ENCODE measurements around the gene ZNF70.
"Not testable (repeated sequence)": the region's sequence is repeated elsewhere in the genome, so short reads cannot be mapped to it uniquely, and the experiment has no call there.

Gene ZNF70

DNA sequence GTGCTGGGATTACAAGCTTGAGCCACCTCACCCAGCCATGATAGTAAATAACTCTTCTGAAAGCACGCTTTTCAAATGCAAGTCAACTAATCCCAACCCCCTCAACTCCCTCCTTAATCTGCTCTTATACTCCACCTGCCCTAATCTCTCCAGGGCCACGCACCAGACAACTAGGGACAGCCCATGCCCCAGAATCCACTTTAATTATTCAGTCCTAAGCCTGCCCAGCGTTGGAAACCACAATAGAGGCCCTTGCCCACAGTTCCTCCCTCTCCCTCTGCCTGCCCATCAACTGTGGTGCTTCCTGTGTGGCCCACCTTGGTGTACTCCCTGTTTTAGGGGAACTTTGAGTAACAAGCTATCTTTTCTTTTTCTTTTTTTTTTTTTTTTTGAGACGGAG, 6.0 kb upstream of the ZNF70 start:
- no peak for DNase-seq (ENCODE audit: low spot score)

DNA sequence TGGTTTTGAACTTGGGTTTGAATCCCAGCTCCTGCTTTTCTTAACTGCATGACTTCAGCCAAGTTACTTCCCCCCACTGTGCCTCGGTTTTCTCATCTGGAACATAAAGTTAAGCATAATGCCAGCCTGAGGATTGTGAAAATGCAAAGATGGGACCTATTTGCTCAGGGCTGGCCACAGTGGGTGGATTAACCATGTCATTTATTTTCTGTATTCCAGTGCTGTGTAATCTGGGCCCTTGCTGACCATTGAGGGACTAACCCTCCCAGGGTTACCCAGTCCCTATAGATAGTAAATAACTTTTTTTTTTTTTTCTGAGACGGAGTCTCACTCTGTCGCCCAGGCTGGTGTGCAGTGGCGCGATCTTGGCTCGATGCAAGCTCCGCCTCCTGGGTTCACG, 4.8 kb upstream of the ZNF70 start:
- no peak for DNase-seq (ENCODE audit: low spot score)

DNA sequence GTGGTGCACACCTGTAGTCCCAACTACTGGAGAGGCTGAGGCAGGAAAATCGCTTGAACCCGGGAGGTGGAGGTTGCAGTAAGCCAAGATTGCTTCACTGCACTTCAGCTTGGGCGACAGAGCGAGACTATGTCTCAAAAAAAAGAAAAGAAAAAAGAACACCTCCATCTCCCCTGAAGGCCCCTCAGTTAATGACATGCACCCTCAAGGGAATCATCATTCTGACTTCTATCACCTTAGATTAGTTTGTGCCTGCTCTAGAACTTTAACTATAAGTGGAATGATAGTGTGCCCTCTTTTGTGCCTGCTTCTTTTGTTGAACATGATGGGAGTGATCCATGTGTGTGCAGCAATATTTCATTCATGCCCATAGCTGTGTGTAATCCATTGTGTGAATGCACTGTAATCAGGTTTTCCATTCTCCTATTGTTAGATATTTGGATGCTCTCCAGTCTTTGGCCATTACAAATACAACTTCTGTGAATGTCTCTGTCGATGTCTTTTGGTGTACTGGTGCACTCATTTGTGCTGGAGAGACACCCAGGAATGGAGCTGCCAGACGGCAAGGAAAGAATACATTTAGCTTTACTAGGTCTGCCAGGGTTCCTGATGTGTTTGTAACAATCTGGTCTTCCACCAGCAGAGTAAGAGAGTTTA, 4.2 kb upstream of the ZNF70 start:
- no peak for DNase-seq (ENCODE audit: low spot score)

DNA sequence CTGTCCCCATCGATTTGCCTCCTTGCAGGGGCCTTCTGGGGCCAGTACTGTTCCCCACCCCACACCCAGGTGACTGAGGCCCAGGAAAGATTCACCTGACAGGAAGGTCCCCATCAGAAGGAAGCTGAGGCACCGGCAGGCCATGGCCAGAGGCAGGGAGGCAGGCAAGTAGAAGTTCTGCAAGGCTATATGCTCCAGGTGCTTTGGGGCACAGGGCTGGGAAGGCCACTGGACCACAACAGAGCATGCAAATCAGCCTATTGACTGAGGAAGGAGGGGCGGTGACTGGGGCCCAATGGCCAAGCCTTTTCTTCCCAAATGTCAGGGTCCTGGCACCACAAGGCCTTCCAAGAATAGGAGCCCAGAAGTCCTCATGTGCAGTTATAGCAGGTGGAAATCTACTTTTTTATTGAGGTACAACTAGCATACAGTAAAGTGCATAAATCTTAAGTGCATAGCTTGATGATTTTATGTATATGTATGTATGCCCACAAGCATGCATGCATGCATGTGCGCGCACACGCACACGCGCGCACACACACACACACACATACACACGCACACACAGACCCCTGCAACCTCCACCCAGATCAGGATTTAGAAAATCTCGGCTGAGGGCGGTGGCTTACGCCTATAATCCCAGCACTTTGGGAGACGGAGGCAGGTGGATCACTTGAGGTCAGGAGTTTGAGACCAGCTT, 3.5 kb upstream of the ZNF70 start, which contains the start of gene VPREB3:
Gene VPREB3 (minus strand): TSS at position 206 of the 700 bp plus-strand sequence. CDS start 62 bp downstream, at position 144.
- no peak for DNase-seq (ENCODE audit: low spot score)

DNA sequence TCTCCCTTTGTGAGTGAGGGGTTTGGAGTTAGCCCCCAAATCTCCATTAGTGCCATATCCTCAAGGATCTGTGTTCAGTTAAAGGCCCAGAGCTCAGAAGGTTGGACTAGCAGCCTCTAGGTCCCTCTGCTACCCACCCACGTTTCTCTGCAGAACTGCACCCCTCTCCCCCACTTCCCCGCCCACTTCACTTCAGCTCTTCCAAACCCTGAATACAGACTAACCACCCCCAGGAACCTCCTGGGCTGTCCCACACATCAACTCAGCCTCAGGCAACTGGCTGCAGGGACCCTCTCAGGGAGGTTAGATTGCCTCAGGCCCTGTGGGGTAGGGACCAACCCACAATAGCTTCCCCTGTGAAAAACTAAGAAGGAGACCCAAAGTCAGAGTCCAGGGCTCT, 2.5 kb upstream of the ZNF70 start:
- DNase-seq (ENCODE audit: low spot score): no peak

DNA sequence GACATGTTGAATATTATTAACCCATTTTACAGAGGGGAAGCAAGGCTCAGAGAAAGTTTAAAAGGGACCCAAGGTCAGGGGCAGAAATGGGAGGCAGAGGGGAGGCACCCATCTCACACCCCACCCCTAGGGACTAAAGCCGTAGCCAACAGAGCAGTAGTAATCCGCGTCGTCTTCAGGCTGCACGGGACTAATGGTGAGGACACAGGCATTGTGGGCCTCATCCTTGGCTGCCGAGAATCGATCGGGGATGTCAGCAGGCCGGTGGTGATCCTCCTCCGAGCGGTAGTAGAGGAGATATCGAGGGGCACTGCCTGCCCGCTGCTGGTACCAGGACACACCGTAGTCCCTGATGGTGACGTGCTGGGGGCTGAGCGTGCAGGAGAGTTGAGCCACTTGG, 1.8 kb upstream of the ZNF70 start:
- DNase-seq (ENCODE audit: low spot score): no peak

DNA sequence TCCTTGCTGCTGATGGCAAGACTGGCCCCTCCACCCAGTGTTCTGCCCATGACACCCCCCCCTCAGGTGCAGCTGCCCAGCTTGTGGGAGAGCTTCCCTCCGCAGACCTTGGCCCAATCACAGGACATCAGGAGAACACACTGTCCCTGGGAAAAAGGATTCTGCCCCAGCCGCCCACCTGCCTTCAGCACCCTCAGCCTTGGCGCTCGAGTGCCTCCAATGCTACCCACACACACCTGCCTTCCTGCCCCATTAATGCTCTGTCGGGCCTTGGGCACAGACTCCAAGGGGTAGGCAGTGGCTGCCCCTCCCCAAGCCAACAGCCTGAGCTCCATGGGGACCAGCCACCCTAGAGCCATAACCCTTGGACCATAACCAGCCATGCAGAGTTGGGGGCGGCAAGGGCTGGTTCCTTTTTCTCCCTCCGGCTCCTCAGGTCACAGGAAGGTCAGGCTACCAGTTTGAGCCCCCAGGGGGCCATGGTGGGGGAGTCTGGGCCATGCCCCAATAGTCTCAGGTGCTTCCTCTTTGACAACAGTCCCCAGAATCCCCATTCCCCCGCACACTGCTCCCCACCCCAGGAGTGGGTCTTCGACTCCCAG, 1.3 kb upstream of the ZNF70 start:
- no peak for DNase-seq (ENCODE audit: low spot score)

DNA sequence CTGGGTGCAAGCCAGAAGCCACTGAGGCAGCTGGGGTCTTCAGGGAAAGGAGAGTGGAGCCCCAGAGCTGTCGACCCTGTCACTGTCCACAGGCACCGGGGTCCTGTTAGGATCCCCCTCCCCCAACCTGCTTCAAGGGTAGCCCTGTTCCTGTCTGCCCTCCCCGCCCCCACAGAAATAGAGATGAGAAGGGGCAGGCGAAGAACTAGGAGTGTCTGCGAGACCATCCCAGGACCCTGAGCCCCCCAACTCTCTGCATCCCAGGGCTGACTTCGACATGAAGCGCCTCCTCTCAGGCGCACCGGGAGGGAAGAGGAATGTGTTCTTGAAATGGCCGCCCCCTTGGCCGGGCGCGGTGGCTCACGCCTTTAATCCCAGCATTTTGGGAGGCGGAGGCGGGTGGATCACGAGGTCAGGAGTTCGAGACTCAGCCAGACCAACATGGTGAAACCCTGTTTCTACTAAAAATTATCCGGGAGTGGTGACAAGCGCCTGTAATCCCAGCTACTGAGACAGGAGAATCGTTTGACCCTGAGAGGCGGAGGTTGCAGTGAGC, 607 bp upstream of the ZNF70 start:
- DNase-seq (ENCODE audit: low spot score): no peak

DNA sequence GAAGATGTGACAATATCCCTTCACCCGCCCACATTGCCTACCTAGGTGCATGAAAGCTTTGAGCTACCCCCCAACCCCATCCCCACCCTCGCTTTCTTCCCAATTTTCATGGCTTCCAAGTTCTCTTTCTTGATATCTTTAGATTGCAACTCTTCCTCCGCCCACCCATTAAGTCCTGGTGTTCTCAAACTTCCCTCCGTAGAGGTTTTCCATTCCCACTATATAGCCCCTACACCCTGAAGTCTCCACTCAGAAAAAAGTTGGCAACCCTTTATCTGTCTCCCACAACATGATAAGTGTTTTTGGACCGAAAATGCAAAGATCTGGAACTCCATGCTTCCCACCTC, 572 bp downstream of the ZNF70 start:
- DNase-seq (ENCODE audit: low spot score): no peak

DNA sequence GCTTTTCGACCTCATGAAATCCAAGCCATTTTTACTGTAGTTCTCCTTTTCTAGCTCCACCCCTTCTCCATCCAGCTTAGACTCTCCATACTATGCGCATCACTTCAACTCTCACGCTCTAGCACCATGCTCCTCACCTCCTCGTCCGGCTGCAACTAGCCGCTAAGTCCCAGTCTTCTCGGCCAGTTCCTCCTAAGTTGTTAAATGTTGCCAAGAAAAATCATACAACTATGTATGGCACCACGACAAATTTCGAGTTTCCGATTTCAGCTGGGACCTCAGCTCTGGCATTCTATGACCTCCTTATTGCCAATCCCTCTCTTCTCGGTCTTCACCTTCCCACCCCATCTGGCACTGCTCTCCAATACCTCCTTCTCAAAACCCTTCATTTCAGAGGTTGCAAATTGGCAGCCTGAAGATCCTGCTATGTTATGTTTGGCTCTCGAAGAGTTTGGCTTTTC, 1.0 kb downstream of the ZNF70 start:
- DNase-seq (ENCODE audit: low spot score): no peak

DNA sequence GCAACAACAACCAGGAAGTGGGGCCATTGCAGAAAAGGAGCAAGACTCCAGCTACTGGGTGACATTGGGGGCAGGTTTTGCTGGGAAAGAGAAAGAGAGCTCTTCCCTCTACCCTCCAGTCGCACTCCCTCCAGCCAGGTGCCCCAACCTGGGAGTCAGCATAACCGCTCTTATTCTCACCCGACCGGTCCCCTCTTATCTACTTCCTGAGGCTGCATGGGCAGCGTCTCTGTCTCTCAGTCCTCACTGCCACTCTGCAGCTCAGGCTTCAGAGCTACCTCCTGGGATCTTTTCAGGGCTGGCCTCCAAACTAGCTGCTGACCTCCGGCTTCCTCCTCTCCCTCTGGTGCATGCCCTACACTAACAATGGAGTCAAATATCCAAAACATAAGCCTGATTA, 5.1 kb downstream of the ZNF70 start:
- no peak for DNase-seq (ENCODE audit: low spot score)

DNA sequence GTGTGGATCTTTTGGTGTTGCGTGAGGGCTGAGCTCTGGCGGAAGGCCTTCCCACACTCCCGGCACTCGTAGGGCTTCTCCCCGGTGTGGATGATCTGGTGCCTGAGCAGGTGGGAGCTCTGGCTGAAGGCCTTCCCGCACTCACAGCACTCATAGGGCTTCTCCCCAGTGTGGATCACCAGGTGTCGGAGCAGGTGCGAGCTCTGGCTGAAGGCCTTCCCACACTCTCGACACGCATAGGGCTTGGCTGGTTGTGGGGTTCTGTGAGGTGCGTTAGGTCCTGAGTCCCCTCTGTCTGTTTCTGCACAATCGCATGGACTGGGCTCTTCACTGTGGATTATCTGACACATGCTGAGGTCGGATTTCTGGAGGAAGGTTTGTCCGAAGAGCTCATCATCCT, 6.4 kb downstream of the ZNF70 start:
- DNase-seq (ENCODE audit: low spot score): no peak

DNA sequence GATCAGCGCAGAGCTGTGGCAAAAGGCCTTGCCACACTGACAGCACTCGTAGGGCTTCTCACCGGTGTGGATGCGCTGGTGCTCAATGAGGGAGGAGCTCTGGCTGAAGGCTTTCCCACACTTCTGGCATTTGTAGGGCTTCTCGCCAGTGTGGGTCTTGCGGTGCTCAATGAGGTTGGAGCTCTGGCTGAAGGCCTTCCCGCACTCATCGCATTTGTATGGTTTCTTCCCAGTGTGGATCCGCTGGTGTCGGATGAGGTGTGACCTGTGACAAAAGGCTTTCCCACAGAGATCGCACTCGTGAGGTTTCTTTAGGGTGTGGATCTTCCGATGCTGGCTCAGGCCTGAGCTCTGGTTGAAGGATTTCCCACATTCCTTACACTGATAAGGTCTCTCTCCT, 6.9 kb downstream of the ZNF70 start:
- no peak for DNase-seq (ENCODE audit: low spot score)

DNA sequence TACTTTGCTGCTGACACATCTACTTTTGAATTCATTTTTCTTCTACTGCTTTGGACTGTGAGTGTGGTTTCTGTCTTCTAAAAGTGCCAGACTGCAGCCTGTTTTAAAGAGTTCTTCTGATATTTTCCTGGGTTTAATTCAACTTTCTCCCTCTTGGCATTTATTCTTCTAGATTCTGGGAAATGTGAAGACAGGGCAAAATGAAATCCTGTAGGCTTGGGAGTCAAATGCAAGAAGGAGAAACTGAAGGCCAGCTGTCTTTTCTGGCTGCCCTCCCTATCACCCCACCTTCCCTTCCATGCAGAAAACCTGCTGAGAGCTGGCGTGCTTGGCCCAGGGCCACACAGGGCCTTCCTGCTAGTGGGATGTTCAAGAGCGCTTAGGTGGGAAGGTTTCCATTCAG, 7.6 kb downstream of the ZNF70 start:
- DNase-seq (ENCODE audit: low spot score): no peak

DNA sequence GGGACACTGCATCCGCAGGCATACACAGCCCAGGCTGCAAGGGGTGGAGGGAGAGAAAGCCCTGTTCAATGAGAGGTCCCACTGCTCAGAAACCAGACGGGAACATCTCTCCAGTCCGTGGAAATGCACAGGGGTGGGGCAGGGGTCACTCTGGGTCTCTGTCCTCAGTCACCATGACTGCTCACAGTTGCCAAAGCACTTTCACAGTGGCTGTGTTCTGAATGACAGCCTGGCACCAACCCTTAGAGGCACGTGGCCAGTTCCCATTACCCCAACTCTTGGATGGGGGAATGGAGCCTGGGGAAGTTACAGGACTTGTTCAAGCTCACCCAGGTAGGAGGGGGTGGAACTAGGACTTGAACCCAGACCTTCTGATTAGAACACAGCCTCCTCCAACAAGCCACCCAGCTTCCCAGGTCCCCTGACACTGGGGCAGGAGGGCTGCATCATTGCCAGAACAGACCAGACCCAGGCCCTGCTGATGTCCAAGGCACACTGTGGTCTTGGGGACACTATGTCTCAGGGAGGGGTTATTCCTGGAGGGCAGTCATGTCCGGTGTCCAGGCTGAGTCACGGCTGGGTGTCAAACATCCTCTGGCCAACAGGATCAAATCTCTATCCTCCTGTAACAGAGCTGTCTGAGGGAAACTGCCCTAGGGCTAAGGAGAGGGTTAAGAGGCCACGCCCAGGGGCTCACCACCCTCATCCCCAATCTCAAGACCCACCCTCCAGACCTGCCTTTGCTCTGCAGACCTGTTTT, 8.2 kb downstream of the ZNF70 start:
- DNase-seq (ENCODE audit: low spot score): no peak

DNA sequence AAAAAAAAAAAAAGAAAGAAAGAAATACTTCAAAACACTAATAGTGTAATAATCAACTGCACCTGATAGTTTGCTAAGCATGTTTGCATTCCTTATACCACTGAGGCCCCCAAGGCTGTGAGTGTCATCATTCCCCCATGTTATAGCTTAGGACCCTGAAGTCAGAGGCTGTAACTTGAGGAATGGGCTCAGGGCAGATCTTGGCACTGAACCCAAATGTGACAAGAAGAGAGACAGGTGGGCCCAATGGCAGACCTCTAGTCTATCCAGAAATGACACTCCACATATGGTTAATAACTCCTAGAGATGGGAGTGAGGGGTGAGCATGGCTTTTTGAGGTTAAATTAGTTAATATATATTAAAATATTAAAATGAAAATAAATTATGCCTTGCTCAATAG, 13.2 kb downstream of the ZNF70 start:
- DNase-seq (ENCODE audit: low spot score): no peak

DNA sequence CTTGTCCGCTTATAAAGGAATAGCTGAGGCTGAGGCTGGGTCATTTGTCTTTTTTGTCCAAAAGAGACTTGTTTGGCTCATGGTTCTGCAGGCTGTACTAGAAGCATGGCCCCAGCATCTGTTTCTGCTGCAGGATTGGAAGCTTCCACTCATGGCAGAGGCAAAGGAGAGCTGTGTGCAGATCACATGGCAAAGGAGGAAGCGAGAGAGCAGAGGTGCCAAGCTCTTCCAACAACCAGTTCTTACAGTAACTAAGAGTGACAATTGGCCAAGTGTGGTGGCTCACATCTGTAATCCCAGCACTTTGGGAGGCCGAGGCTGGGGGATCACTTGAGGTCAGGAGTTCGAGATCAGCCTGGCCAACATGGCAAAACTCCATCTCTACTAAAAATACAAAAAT, 22.8 kb downstream of the ZNF70 start:
- not testable (repeated sequence) for DNase-seq (ENCODE audit: low spot score)

DNA sequence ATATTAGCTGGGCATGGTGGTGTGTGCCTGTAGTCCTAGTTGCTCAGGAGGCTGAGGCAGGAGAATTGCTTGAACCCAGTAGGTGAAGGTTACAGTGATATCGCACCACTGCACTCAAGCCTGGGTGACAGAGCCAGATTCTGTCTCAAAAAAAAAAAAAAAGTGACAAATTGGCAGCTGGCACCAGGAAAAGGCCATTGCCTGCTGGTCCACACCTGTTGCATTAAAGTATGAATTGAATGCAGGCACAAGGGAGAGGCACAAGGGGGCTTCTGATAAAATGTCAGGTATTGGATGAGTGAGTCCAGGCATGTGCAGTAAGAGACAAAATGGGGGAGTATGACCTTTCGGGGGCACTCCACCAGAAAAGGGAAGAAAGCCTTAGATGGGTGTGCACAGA, 28.2 kb downstream of the ZNF70 start:
- no peak for DNase-seq (ENCODE audit: low spot score)

DNA sequence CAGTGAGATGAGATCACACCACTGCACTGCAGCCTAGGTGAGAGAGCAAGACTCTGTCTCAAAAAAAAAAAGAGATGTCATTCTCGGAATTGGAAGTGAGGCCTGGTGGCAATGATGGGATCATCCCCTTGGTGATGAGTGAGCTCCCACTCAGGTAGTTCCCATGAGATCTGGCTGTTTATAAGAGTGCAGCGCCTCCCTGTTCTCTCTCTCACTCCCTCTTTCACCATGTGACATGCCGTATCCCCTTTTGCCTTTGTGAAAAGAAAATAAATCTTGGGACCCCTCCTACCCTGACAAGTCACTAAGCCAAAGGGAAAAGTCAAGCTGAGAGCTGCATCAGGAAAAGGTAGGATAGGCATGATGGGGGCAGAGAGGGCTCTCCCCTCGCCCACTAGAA, 28.8 kb downstream of the ZNF70 start:
- DNase-seq (ENCODE audit: low spot score): no peak

DNA sequence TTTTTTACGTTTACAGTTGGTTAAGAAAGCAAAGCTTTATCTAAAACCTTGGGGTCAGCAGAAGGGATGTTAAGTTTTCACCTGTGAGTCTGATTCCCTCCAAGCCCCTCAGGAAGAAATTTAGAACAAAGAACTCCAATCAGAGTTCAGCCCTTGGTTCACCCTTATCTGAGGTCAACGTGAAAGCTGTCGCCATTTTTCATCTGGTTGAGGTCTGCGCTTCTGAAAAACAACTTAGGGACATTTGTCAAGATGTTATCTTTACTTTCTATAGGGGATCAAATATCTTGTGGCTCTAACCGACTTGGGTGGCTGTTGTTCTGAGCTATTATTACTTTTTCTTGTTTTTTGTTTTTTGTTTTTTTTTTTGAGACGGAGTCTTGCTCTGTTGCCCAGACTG, 30.1 kb downstream of the ZNF70 start:
- DNase-seq (ENCODE audit: low spot score): no peak

DNA sequence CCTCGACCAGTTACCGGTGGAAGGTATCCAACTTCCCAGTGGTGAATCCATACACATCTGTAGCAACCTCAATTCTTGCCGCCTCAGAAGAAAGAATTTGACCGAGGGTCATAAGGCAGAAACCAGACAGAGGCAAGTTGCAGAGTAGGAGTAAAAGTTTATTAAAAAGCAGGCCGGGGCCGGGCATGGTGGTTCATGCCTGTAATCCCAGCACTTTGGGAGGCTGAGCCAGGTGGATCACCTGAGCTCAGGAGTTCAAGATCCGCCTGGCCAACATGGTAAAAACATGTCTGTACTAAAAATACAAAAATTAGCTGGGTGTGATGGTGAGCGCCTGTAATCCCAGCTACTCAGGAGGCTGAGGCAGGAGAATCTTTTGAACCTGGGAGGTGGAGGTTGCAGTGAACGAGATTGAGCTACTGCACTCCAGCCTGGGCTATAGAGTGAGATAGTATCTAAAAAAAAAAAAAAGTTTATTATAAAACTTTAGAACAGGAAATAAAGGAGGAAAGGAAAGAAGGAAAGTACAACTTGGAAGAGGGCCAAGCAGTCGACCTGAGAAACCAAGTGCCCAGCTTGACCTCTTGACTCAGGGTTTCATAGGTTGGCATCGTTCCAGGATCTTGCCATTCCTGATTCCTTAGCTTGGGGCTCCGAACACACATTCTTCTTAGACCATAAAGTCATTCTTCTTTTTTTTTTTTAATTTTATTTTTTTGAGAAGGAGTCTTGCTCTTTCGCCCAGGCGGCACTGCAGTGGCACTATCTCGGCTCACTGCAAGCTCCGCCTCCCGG, 32.3 kb downstream of the ZNF70 start:
- no peak for DNase-seq (ENCODE audit: low spot score)

Measured in activated CD4-positive, alpha-beta T cell treated with anti-CD3 and anti-CD28 coated beads, Interleukin-2, Interleukin-4, amounts not matched to agents 100 ng/mL and 50 ng/mL, durations not matched to agents 16 hours and 8 hours (primary cell).